ENCODE results near the gene IGF2R.

The IGF2R gene

DNA sequence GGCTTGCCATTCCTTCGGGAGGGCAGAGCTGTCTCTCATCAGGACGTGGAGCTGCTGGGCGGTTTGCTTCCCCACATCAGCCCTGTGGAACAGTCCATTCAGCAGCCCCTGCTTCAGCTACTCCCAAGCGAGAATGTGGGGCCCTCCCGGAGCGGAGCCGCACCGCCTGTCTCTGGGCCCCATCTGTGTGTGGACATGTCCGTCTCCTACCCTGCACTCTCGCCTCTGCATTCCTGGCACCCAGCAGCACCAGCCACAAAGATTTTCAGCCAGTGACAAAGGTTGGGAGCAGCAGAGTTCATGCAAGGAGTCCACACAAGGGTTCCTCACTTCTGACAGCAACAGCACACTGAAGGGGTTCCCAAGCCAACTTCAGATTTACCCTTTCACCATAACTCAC, 123.7 kb downstream of the IGF2R start:
- TF ChIP-seq, protein P1, sequence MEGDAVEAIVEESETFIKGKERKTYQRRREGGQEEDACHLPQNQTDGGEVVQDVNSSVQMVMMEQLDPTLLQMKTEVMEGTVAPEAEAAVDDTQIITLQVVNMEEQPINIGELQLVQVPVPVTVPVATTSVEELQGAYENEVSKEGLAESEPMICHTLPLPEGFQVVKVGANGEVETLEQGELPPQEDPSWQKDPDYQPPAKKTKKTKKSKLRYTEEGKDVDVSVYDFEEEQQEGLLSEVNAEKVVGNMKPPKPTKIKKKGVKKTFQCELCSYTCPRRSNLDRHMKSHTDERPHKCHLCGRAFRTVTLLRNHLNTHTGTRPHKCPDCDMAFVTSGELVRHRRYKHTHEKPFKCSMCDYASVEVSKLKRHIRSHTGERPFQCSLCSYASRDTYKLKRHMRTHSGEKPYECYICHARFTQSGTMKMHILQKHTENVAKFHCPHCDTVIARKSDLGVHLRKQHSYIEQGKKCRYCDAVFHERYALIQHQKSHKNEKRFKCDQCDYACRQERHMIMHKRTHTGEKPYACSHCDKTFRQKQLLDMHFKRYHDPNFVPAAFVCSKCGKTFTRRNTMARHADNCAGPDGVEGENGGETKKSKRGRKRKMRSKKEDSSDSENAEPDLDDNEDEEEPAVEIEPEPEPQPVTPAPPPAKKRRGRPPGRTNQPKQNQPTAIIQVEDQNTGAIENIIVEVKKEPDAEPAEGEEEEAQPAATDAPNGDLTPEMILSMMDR (conservative IDR thresholded peaks at IDR 0.05; ENCODE audit: control insufficient read depth, insufficient read depth, low read depth, low read length) = no peak
- DNase-seq (ENCODE audit: low read depth) = no peak

GRCh38 chr6:160093061-160093460, 124.2 kb downstream of the IGF2R start:
- H3K4me3 ChIP-seq (ENCODE audit: control insufficient read depth, low read depth, low read length) = no peak overlapping the region
- DNase-seq (ENCODE audit: low read depth) = no peak
- TF ChIP-seq, protein P1 (conservative IDR thresholded peaks at IDR 0.05; ENCODE audit: control insufficient read depth, insufficient read depth, low read depth, low read length) = no peak

More for the DNA sequence above, 123.7 kb downstream of the IGF2R start:
- no peak overlapping the region for H3K4me3 ChIP-seq (ENCODE audit: control insufficient read depth, low read depth, low read length)

DNA sequence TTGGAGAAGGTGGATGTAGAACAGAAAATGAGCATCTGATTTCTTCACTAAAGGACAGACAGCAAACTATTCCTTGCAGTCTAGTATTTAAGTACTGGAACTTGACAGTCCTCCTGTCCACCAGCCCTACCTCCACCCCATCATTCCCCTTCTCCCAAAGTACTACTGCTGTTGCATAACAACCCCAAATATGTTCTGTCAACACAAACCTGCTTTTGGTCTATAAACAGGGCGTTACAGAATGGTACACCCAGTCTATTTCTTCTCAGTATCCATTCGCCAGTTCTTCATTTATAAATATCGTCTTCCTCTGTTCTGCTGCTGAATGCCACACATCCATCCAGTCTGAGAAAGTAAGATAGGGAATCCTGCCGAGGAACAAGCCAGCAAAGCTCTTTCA, 125.1 kb downstream of the IGF2R start:
- no peak for DNase-seq (ENCODE audit: low read depth)
- TF ChIP-seq, protein P1 (conservative IDR thresholded peaks at IDR 0.05; ENCODE audit: control insufficient read depth, insufficient read depth, low read depth, low read length) = no peak
- no peak overlapping the region for H3K4me3 ChIP-seq (ENCODE audit: control insufficient read depth, low read depth, low read length)

- H3K4me3 ChIP-seq (ENCODE audit: control insufficient read depth, low read depth, low read length) = no peak overlapping the region
- DNase-seq (ENCODE audit: low read depth) = no peak
- TF ChIP-seq, protein P1 (conservative IDR thresholded peaks at IDR 0.05; ENCODE audit: control insufficient read depth, insufficient read depth, low read depth, low read length) = no peak
These were observed 126.4 kb downstream of the IGF2R start for GRCh38 chr6:160095146-160095845.

DNA sequence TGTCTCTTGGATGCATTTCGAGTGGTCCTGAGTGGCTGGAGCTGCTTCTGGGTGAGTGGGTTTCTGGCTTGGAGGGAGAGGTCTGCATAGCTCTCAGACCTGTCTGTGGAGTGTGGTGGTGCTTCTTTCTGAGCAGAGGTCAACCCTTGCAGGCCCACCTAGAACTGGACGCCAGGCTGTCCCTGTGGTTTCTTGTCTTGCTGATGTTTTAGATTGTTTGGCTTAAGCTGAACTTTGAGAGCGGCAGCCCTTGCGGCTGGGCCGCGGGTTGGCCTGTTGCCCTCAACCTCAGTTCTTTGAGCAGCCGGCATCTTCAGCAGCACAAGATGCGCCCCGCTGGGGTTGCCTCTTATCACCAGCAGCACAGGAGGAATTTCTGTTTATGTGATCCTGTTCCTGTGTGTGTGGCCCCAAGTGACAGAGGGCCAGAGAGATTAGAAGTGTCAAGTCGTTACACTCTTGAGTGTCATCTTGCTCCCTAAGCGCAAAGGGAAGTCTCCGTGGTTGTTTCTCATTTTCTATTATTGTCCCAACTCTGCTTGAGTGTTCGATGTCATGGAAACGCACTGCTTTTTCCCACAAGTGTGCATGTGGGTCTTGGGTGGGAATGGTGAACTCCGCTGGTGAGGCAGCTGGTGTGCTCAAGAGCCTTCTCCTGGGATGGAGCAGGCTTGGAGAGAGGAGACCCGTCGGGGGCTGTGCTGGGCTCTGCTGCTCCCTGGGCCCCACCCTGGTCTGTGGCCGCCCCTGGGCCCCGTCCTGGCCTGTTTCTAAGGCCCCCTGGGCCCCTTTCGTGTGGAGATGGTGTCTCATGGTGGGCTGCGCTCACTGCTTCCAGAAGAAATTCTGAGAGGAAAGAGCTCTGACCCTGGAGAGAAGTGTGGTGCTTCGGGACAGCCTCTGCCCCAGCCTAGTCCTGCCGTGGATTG, 132.7 kb downstream of the IGF2R start:
- TF ChIP-seq, protein P1 (conservative IDR thresholded peaks at IDR 0.05; ENCODE audit: control insufficient read depth, insufficient read depth, low read depth, low read length) = no peak
- H3K4me3 ChIP-seq (ENCODE audit: control insufficient read depth, low read depth, low read length) = no peak overlapping the region
- no peak for DNase-seq (ENCODE audit: low read depth)

GRCh38 chr6:160102399-160102798, 133.5 kb downstream of the IGF2R start:
- no peak for DNase-seq (ENCODE audit: low read depth)
- no peak overlapping the region for H3K4me3 ChIP-seq (ENCODE audit: control insufficient read depth, low read depth, low read length)
- TF ChIP-seq, protein P1 (conservative IDR thresholded peaks at IDR 0.05; ENCODE audit: control insufficient read depth, insufficient read depth, low read depth, low read length) = no peak
